ENCODE measurements around the gene MED7. TPM values are rescaled to one million over a fixed set of nuclear protein-coding genes. Genes with fewer than 3 reads are reported as not detected.

The MED7 gene
- total RNA-seq, 1 donor from 2014 or later: 8.9 TPM

- DNase-seq (ENCODE audit: low spot score): no peak
- intact Hi-C loops (cut with DNase I): no loop called here
Measured at GRCh38 chr5:157165668-157166067, 23.0 kb upstream of the MED7 start.

- intact Hi-C loops (cut with DNase I): no loop called here
- DNase-seq (ENCODE audit: low spot score): no peak
Measured at GRCh38 chr5:157165261-157165660, 22.6 kb upstream of the MED7 start.

- intact Hi-C loops (cut with DNase I): no loop called here
- DNase-seq (ENCODE audit: low spot score): no peak
Measured at GRCh38 chr5:157164521-157164920, 21.9 kb upstream of the MED7 start.

GRCh38 chr5:157162919-157163510 lies 20.4 kb upstream of the MED7 start:
- no peak for DNase-seq (ENCODE audit: low spot score)
- intact Hi-C loops (cut with DNase I): no loop called here

- no peak for DNase-seq (ENCODE audit: low spot score)
- intact Hi-C loops (cut with DNase I): no loop called here
Measured at GRCh38 chr5:157161996-157162395, 19.3 kb upstream of the MED7 start.

GRCh38 chr5:157160001-157160400 lies 17.3 kb upstream of the MED7 start:
- no peak for DNase-seq (ENCODE audit: low spot score)
- intact Hi-C loops (cut with DNase I): no loop called here

GRCh38 chr5:157159209-157159751 lies 16.6 kb upstream of the MED7 start:
- intact Hi-C loops (cut with DNase I): loop anchor here (10.0 kb wide), 1 partner anchor 156 kb away; no protein-coding TSS in a partner anchor

GRCh38 chr5:157157293-157157891 lies 14.7 kb upstream of the MED7 start:
- intact Hi-C loops (cut with DNase I): loop anchor here (10.0 kb wide), 1 partner anchor 157 kb away; no protein-coding TSS in a partner anchor
- DNase-seq (ENCODE audit: low spot score): no peak

More at GRCh38 chr5:157159209-157159751, 16.6 kb upstream of the MED7 start:
- no peak for DNase-seq (ENCODE audit: low spot score)

GRCh38 chr5:157155297-157155696 lies 12.6 kb upstream of the MED7 start:
- intact Hi-C loops (cut with DNase I): loop anchor here (10.0 kb wide), 1 partner anchor 160 kb away; no protein-coding TSS in a partner anchor
- DNase-seq (ENCODE audit: low spot score): no peak

GRCh38 chr5:157150995-157151394 lies 8.3 kb upstream of the MED7 start:
- DNase-seq (ENCODE audit: low spot score): no peak
- intact Hi-C loops (cut with DNase I): loop anchor here (10.0 kb wide), 1 partner anchor 164 kb away; no protein-coding TSS in a partner anchor

- DNase-seq (ENCODE audit: low spot score): no peak
- intact Hi-C loops (cut with DNase I): loop anchor here (10.0 kb wide), 1 partner anchor 586 kb away; the partner anchor contains the start of gene THG1L
Measured at GRCh38 chr5:157148734-157149615, 6.3 kb upstream of the MED7 start.

- intact Hi-C loops (cut with DNase I): loop anchor here (10.0 kb wide), 1 partner anchor 591 kb away; the partner anchor contains the start of gene THG1L
- no peak for DNase-seq (ENCODE audit: low spot score)
Measured at GRCh38 chr5:157143127-157143971, 684 bp upstream of the MED7 start.

GRCh38 chr5:157137691-157138090 lies 5.0 kb downstream of the MED7 start:
- DNase-seq (ENCODE audit: low spot score): no peak
- intact Hi-C loops (cut with DNase I): no loop called here

- intact Hi-C loops (cut with DNase I): no loop called here
- DNase-seq (ENCODE audit: low spot score): no peak
Measured at GRCh38 chr5:157132281-157132612, 10.4 kb downstream of the MED7 start.

GRCh38 chr5:157130925-157131324 lies 11.7 kb downstream of the MED7 start:
- intact Hi-C loops (cut with DNase I): no loop called here

GRCh38 chr5:157121709-157122108 lies 21.0 kb downstream of the MED7 start:
- no peak for DNase-seq (ENCODE audit: low spot score)
- intact Hi-C loops (cut with DNase I): no loop called here

More at GRCh38 chr5:157130925-157131324, 11.7 kb downstream of the MED7 start:
- no peak for DNase-seq (ENCODE audit: low spot score)

GRCh38 chr5:157120102-157120501 lies 22.6 kb downstream of the MED7 start:
- no peak for DNase-seq (ENCODE audit: low spot score)
- intact Hi-C loops (cut with DNase I): no loop called here

GRCh38 chr5:157116483-157116954 lies 26.1 kb downstream of the MED7 start:
- no peak for DNase-seq (ENCODE audit: low spot score)
- intact Hi-C loops (cut with DNase I): no loop called here

- intact Hi-C loops (cut with DNase I): no loop called here
- no peak for DNase-seq (ENCODE audit: low spot score)
Measured at GRCh38 chr5:157115502-157115901, 27.2 kb downstream of the MED7 start.

All from cardiac septum (tissue), 1 donor.